Measurements from ENCODE around the gene TMCO4. TPM values are rescaled to one million over a fixed set of nuclear protein-coding genes. Genes with fewer than 3 reads are reported as not detected.

TMCO4 gene
- total RNA-seq, 2 donors from 2014 or later, result 26.9 to 44.1 TPM

GRCh38 chr1:19683351-19683750 is 116.4 kb downstream of the TMCO4 start:
- no peak overlapping the region for H3K4me3 ChIP-seq
- no peak for DNase-seq
- no peaks in the 10 kb centered on the region for H3K27me3 ChIP-seq
- intact Hi-C loops (cut with DNase I), result no loop called here
- H3K9me3 ChIP-seq, result no peaks in the 10 kb centered on the region
- no peaks in the 10 kb centered on the region for H3K4me1 ChIP-seq
- no peak for TF ChIP-seq CTCF (IDR thresholded peaks at IDR 0.05)
- no peak overlapping the region for H3K9ac ChIP-seq (ENCODE audit: low read depth in 2 of 2, low read length in 2 of 2)
- H3K36me3 ChIP-seq, result no peaks in the 10 kb centered on the region
- H3K27ac ChIP-seq, result no peak overlapping the region

DNA sequence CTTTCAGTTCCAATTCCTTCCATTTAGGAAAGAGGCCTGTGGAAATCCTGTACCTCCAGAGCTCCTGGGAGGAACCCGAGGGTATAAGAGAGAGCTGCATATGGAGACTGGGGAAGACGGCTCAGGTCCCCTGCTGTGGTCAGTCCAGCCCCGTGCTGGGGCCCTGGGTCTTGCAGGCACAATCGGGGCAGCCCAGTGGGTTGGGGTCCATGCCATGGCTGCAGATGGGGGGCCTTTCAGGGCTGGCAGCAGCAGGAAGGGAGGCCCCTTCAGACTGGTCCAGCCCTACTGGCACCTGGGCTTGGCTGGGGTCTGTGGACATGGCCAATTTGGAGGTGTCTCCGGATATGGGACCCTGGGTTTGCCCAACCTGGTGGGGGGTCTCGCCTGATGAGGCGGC is 116.8 kb downstream of the TMCO4 start:
- no peak overlapping the region for H3K27ac ChIP-seq
- no peak overlapping the region for H3K9ac ChIP-seq (ENCODE audit: low read depth in 2 of 2, low read length in 2 of 2)
- no peak for TF ChIP-seq CTCF (IDR thresholded peaks at IDR 0.05)
- intact Hi-C loops (cut with DNase I), result no loop called here
- DNase-seq, result no peak
- no peak overlapping the region for H3K4me3 ChIP-seq
- no peaks in the 10 kb centered on the region for H3K9me3 ChIP-seq
- no peaks in the 10 kb centered on the region for H3K36me3 ChIP-seq
- no peaks in the 10 kb centered on the region for H3K27me3 ChIP-seq
- no peaks in the 10 kb centered on the region for H3K4me1 ChIP-seq

- DNase-seq, result no peak
These were observed 117.5 kb downstream of the TMCO4 start for GRCh38 chr1:19682257-19682656.

DNA sequence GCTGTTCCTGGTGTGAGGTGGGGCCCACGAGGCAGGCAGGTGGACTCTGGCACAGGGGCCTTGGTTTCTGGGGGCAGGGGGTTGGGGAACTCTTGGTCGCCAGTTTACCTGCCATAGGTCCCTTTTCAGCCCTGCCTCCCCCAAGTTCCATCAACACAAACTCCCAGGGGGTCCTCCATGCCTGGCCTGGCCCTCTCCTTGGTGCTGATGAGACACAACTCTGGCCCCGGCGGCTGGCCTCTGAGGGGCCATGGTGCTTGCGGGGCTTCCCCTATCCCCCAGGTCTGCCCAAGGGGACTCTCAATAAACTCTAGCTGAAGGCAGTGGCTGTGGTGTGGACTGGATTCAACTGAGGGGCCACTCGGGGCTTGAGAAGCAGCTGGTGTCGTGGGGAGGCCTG is 119.1 kb downstream of the TMCO4 start:
- Histone ChIP-seq H3K9me3 (no peaks in the 10 kb centered on the region), H3K4me3 (no peak overlapping the region), H3K27me3 (no peaks in the 10 kb centered on the region), H3K27ac (no peak overlapping the region), H3K9ac (ENCODE audit: low read depth in 2 of 2, low read length in 2 of 2) (no peak overlapping the region), H3K4me1 (no peaks in the 10 kb centered on the region), H3K36me3 (no peaks in the 10 kb centered on the region)
- TF ChIP-seq CTCF (IDR thresholded peaks at IDR 0.05), result no peak
- intact Hi-C loops (cut with DNase I), result no loop called here
- DNase-seq, result no peak

More at GRCh38 chr1:19682257-19682656, 117.5 kb downstream of the TMCO4 start:
- Histone ChIP-seq H3K36me3 (no peaks in the 10 kb centered on the region), H3K4me1 (no peaks in the 10 kb centered on the region), H3K27me3 (no peaks in the 10 kb centered on the region), H3K4me3 (no peak overlapping the region), H3K9me3 (no peaks in the 10 kb centered on the region), H3K9ac (ENCODE audit: low read depth in 2 of 2, low read length in 2 of 2) (no peak overlapping the region), H3K27ac (no peak overlapping the region)
- no peak for TF ChIP-seq CTCF (IDR thresholded peaks at IDR 0.05)
- intact Hi-C loops (cut with DNase I), result no loop called here

DNA sequence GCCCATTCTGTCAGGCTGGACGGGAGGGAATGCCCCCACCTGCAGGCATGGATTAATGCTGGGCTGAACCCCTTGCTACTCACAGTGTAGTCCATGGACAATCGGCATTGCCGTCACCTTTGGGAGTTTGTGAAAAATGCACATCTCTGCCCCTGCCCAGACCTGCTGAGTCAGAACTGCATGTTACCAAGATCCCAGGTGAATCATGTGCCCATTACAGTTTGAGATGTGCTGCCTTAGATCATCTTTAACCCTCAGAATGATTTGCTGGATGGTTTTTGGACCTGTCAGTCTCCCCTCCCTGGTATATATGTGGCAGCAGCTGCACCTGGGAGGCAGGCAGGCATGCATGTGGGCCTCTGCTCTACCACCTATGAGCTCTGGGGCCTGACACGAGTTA is 120.0 kb downstream of the TMCO4 start:
- H3K36me3 ChIP-seq, result no peaks in the 10 kb centered on the region
- no peak for TF ChIP-seq CTCF (IDR thresholded peaks at IDR 0.05)
- intact Hi-C loops (cut with DNase I), result no loop called here
- no peaks in the 10 kb centered on the region for H3K9me3 ChIP-seq
- H3K9ac ChIP-seq (ENCODE audit: low read depth in 2 of 2, low read length in 2 of 2), result no peak overlapping the region
- no peaks in the 10 kb centered on the region for H3K27me3 ChIP-seq
- no peaks in the 10 kb centered on the region for H3K4me1 ChIP-seq
- H3K27ac ChIP-seq, result no peak overlapping the region
- DNase-seq, result no peak
- no peak overlapping the region for H3K4me3 ChIP-seq
